ENCODE data around the gene MXRA5.

GRCh38 chrX:3271834-3272186, 74.6 kb downstream of the MXRA5 start:
- no peak for TF ChIP-seq EZH2 (IDR thresholded peaks at IDR 0.05; ENCODE audit: borderline replicate concordance, control insufficient read depth, low read depth, low read length)
- TF ChIP-seq, protein P1, sequence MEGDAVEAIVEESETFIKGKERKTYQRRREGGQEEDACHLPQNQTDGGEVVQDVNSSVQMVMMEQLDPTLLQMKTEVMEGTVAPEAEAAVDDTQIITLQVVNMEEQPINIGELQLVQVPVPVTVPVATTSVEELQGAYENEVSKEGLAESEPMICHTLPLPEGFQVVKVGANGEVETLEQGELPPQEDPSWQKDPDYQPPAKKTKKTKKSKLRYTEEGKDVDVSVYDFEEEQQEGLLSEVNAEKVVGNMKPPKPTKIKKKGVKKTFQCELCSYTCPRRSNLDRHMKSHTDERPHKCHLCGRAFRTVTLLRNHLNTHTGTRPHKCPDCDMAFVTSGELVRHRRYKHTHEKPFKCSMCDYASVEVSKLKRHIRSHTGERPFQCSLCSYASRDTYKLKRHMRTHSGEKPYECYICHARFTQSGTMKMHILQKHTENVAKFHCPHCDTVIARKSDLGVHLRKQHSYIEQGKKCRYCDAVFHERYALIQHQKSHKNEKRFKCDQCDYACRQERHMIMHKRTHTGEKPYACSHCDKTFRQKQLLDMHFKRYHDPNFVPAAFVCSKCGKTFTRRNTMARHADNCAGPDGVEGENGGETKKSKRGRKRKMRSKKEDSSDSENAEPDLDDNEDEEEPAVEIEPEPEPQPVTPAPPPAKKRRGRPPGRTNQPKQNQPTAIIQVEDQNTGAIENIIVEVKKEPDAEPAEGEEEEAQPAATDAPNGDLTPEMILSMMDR (IDR thresholded peaks at IDR 0.05 in 2 of 3, conservative IDR thresholded peaks at IDR 0.05 in 1 of 3; ENCODE audit: control insufficient read depth in 2 of 3, extremely low read depth in 1 of 3, insufficient read depth in 1 of 3, low read depth in 3 of 3, low read length in 3 of 3) = no peak
- TF ChIP-seq, protein P2, sequence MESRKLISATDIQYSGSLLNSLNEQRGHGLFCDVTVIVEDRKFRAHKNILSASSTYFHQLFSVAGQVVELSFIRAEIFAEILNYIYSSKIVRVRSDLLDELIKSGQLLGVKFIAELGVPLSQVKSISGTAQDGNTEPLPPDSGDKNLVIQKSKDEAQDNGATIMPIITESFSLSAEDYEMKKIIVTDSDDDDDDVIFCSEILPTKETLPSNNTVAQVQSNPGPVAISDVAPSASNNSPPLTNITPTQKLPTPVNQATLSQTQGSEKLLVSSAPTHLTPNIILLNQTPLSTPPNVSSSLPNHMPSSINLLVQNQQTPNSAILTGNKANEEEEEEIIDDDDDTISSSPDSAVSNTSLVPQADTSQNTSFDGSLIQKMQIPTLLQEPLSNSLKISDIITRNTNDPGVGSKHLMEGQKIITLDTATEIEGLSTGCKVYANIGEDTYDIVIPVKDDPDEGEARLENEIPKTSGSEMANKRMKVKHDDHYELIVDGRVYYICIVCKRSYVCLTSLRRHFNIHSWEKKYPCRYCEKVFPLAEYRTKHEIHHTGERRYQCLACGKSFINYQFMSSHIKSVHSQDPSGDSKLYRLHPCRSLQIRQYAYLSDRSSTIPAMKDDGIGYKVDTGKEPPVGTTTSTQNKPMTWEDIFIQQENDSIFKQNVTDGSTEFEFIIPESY (IDR thresholded peaks at IDR 0.05) = no peak
